Sigmoid colon (tissue), 7 donors: ENCODE measurements around the gene PITX3. TPM values are rescaled to one million over a fixed set of nuclear protein-coding genes. Genes with fewer than 3 reads are reported as not detected.

Source experiments
- DNase-seq: peaks from one replicate; pipeline ENCODE4 v3.0.0-alpha.2; 2019
- H3K27ac ChIP-seq, 4 donors: fragments of 200-600 bp; sonication (generic); one replicate each; pipeline ENCODE4 v1.5.1; 2016 to 2019; ENCODE audit warnings: mild to moderate bottlenecking in 1 of 4
- H3K27me3 ChIP-seq, 3 donors: fragments of 200-600 bp; sonication (generic); one replicate each; pipeline ENCODE4 v1.5.1; 2019; ENCODE audit warnings: mild to moderate bottlenecking in 1 of 3
- H3K36me3 ChIP-seq, 4 donors: fragments of 200-600 bp; sonication (generic); one replicate each; pipeline ENCODE4 v1.5.1; 2016 to 2019
- H3K4me1 ChIP-seq, 4 donors: fragments of 200-600 bp; sonication (generic); one replicate each; pipeline ENCODE4 v1.5.1; 2017 to 2019
- H3K4me3 ChIP-seq, 4 donors: fragments of 200-600 bp; sonication (generic); one replicate each; pipeline ENCODE4 v1.5.1; 2017 to 2019; ENCODE audit warnings: mild to moderate bottlenecking in 2 of 4, moderate library complexity in 1 of 4
- H3K9me3 ChIP-seq, 4 donors: fragments of 200-600 bp in 3 of 4; sonication (generic) in 3 of 4; one replicate each; pipeline versions ENCODE4 v1.5.1 to v1.6.1; 2013 to 2019
- CTCF ChIP-seq, 4 experiments: fragments of 450-650 bp in 3 of 4; fragments of 200-600 bp in 1 of 4; IDR thresholded peaks; one replicate each; pipeline ENCODE4 v1.5.1; 2016 to 2019; ENCODE audit warnings: antibody characterized with exemption in 4 of 4, mild to moderate bottlenecking in 3 of 4, moderate library complexity in 2 of 4
- EP300 ChIP-seq, 4 donors: sonication (generic); formaldehyde crosslinking; IDR thresholded peaks; one replicate each; pipeline ENCODE4 v1.6.1; 2017; ENCODE audit warnings: antibody characterized with exemption in 4 of 4
- POLR2A ChIP-seq, 2 donors: fragments of 450-650 bp; IDR thresholded peaks; one replicate each; pipeline ENCODE4 v1.6.1; 2016; ENCODE audit warnings: antibody characterized with exemption in 2 of 2, mild to moderate bottlenecking in 2 of 2, moderate library complexity in 2 of 2
- POLR2AphosphoS5 ChIP-seq, 4 donors: sonication (generic); formaldehyde crosslinking; IDR thresholded peaks; one replicate each; pipeline ENCODE4 v1.6.1; 2017; ENCODE audit warnings: antibody characterized with exemption in 4 of 4
- WGBS, 2 donors: extraction: QIAGEN DNeasy Blood & Tissue Kit; methylation state at CpG; one replicate each; pipeline ENCODE4 v1.1.7; 2013; 5-methylcytosine and 5-hydroxymethylcytosine counted together
- intact Hi-C: fragments of 100-400 bp; cut with DNase I; formaldehyde crosslinking; loops from one replicate; pipeline ENCODE4 v1.15.1; 2023
- polyA plus RNA-seq, 3 donors: library from polyadenylated mRNA; stranded (reverse); fragments of 200-250 nt; gene quantifications; one replicate each; pipeline ENCODE4 v1.2.3, GENCODE V29; 2013
- total RNA-seq, 4 donors: library from RNA; depleted of rRNA; stranded (reverse); fragments of >200 nt; gene quantifications; one replicate each; pipeline ENCODE4 v1.1.0, GENCODE V29; 2016
- donor health status: healthy with polysubstance abuse.
- donor health status: Bipolar disorder and iron deficiency.
- donor health status: healthy.

PITX3 gene
- total and polyA plus RNA-seq, 7 donors = not detected

- peaks cover 0 to 21% (median 13%) of the 10 kb centered on the region in 4 donors for H3K4me1 ChIP-seq
- no peak for DNase-seq
- intact Hi-C loops = no loop called here
- no peaks in the 10 kb centered on the region for H3K27me3 ChIP-seq
- TF ChIP-seq POLR2AphosphoS5 (IDR thresholded peaks at IDR 0.05) (no peak), EP300 (IDR thresholded peaks at IDR 0.05) (no peak), POLR2A (IDR thresholded peaks at IDR 0.05) (no peak), CTCF (IDR thresholded peaks at IDR 0.05) (no peak)
- no peak overlapping the region for H3K4me3 ChIP-seq
- H3K36me3 ChIP-seq = no peaks in the 10 kb centered on the region
- H3K27ac ChIP-seq = no peak overlapping the region
- no peaks in the 10 kb centered on the region for H3K9me3 ChIP-seq
- 64 to 85% methylated on average over 2 of the region's 2 CpGs for WGBS, 2 donors
Observed at GRCh38 chr10:102283488-102283887, 42.2 kb upstream of the PITX3 start.

- Histone ChIP-seq H3K27me3 (no peaks in the 10 kb centered on the region), H3K4me1 (peaks cover 0 to 21% (median 13%) of the 10 kb centered on the region in 4 donors), H3K36me3 (no peaks in the 10 kb centered on the region), H3K4me3 (peak overlapping the region in 1 of 4 donors; percentile 0), H3K27ac (peak overlapping the region in 3 of 4 donors; percentile 27 to 37 (median 27)), H3K9me3 (no peaks in the 10 kb centered on the region)
- DNase-seq = no peak
- 33 to 74% methylated on average over 3 of the region's 3 CpGs for WGBS, 2 donors
- intact Hi-C loops = no loop called here
- no peak for TF ChIP-seq CTCF (IDR thresholded peaks at IDR 0.05)
- TF ChIP-seq EP300 (IDR thresholded peaks at IDR 0.05) = no peak
- TF ChIP-seq POLR2AphosphoS5 (IDR thresholded peaks at IDR 0.05) = no peak
- TF ChIP-seq POLR2A (IDR thresholded peaks at IDR 0.05) = no peak
Observed at GRCh38 chr10:102281102-102281487, 39.8 kb upstream of the PITX3 start.

- H3K36me3 ChIP-seq = no peaks in the 10 kb centered on the region
- DNase-seq = no peak
- peaks cover 0 to 21% (median 13%) of the 10 kb centered on the region in 4 donors for H3K4me1 ChIP-seq
- intact Hi-C loops = no loop called here
- no peaks in the 10 kb centered on the region for H3K27me3 ChIP-seq
- H3K4me3 ChIP-seq = peak overlapping the region in 1 of 4 donors; percentile 0
- TF ChIP-seq CTCF (IDR thresholded peaks at IDR 0.05) (no peak), EP300 (IDR thresholded peaks at IDR 0.05) (no peak), POLR2A (IDR thresholded peaks at IDR 0.05) (no peak), POLR2AphosphoS5 (IDR thresholded peaks at IDR 0.05) (no peak)
- peak overlapping the region in 3 of 4 donors; percentile 27 to 37 (median 27) for H3K27ac ChIP-seq
- 8 to 11% methylated on average over 3 of the region's 3 CpGs for WGBS, 2 donors
- H3K9me3 ChIP-seq = no peaks in the 10 kb centered on the region
Observed at GRCh38 chr10:102280397-102281101, 39.2 kb upstream of the PITX3 start.

GRCh38 chr10:102279104-102279503 lies 37.8 kb upstream of the PITX3 start:
- DNase-seq = no peak
- TF ChIP-seq POLR2AphosphoS5 (IDR thresholded peaks at IDR 0.05) (no peak), CTCF (IDR thresholded peaks at IDR 0.05) (no peak), EP300 (IDR thresholded peaks at IDR 0.05) (no peak), POLR2A (IDR thresholded peaks at IDR 0.05) (no peak)
- no peaks in the 10 kb centered on the region for H3K27me3 ChIP-seq
- no peaks in the 10 kb centered on the region for H3K9me3 ChIP-seq
- H3K4me1 ChIP-seq = peaks cover 0 to 24% (median 14%) of the 10 kb centered on the region in 4 donors
- no peaks in the 10 kb centered on the region for H3K36me3 ChIP-seq
- no peak overlapping the region for H3K4me3 ChIP-seq
- intact Hi-C loops = no loop called here
- no peak overlapping the region for H3K27ac ChIP-seq
